Measurements from ENCODE around the gene NR4A1.

Gene NR4A1

GRCh38 chr12:52037248-52037861, 13.9 kb upstream of the NR4A1 start:
- no peak for DNase-seq (ENCODE audit: low read depth, low spot score)
- H3K27ac ChIP-seq: peak overlapping the region; percentile 13

GRCh38 chr12:52038447-52038846, 12.8 kb upstream of the NR4A1 start:
- H3K27ac ChIP-seq: no peak overlapping the region
- no peak for DNase-seq (ENCODE audit: low read depth, low spot score)

- H3K27ac ChIP-seq: no peak overlapping the region
- DNase-seq (ENCODE audit: low read depth, low spot score): no peak
Observed at GRCh38 chr12:52041035-52041434, 10.2 kb upstream of the NR4A1 start.

- no peak for DNase-seq (ENCODE audit: low read depth, low spot score)
- no peak overlapping the region for H3K27ac ChIP-seq
Observed at GRCh38 chr12:52041695-52042123, 9.5 kb upstream of the NR4A1 start.

GRCh38 chr12:52042706-52043385, 8.4 kb upstream of the NR4A1 start:
- H3K27ac ChIP-seq: no peak overlapping the region
- no peak for DNase-seq (ENCODE audit: low read depth, low spot score)

- DNase-seq (ENCODE audit: low read depth, low spot score): no peak
- H3K27ac ChIP-seq: no peak overlapping the region
Observed at GRCh38 chr12:52043386-52044212, 7.6 kb upstream of the NR4A1 start.

GRCh38 chr12:52044292-52044983, 6.8 kb upstream of the NR4A1 start:
- H3K27ac ChIP-seq: no peak overlapping the region
- no peak for DNase-seq (ENCODE audit: low read depth, low spot score)

- no peak overlapping the region for H3K27ac ChIP-seq
- DNase-seq (ENCODE audit: low read depth, low spot score): no peak
Observed at GRCh38 chr12:52045794-52046199, 5.4 kb upstream of the NR4A1 start.

GRCh38 chr12:52046859-52047258, 4.4 kb upstream of the NR4A1 start:
- no peak overlapping the region for H3K27ac ChIP-seq
- DNase-seq (ENCODE audit: low read depth, low spot score): no peak

- DNase-seq (ENCODE audit: low read depth, low spot score): no peak
- no peak overlapping the region for H3K27ac ChIP-seq
Observed at GRCh38 chr12:52049286-52049685, 2.0 kb upstream of the NR4A1 start.

GRCh38 chr12:52049688-52050087, 1.6 kb upstream of the NR4A1 start:
- no peak overlapping the region for H3K27ac ChIP-seq
- no peak for DNase-seq (ENCODE audit: low read depth, low spot score)

GRCh38 chr12:52050116-52050757, 1.0 kb upstream of the NR4A1 start:
- H3K27ac ChIP-seq: peak overlapping the region; percentile 35
- no peak for DNase-seq (ENCODE audit: low read depth, low spot score)

- no peak overlapping the region for H3K27ac ChIP-seq
- DNase-seq (ENCODE audit: low read depth, low spot score): no peak
Observed at GRCh38 chr12:52052468-52053186, 1.4 kb downstream of the NR4A1 start.

GRCh38 chr12:52053536-52054209, 2.4 kb downstream of the NR4A1 start:
- no peak overlapping the region for H3K27ac ChIP-seq
- no peak for DNase-seq (ENCODE audit: low read depth, low spot score)

- no peak for DNase-seq (ENCODE audit: low read depth, low spot score)
- H3K27ac ChIP-seq: no peak overlapping the region
Observed at GRCh38 chr12:52054231-52054832, 3.1 kb downstream of the NR4A1 start.

GRCh38 chr12:52054833-52055730, 3.8 kb downstream of the NR4A1 start:
- DNase-seq (ENCODE audit: low read depth, low spot score): no peak
- no peak overlapping the region for H3K27ac ChIP-seq

Data from epithelial cell of prostate (primary cell).